ENCODE measurements around the gene MOV10L1.

Gene MOV10L1

GRCh38 chr22:50058061-50058905, 31.5 kb upstream of the MOV10L1 start, which contains the start of gene TTLL8:
Gene TTLL8 (minus strand): TSS chr22:50058298.
- Histone ChIP-seq H3K27ac (no peak within 1 kb of the TSS), H3K4me3 (ENCODE audit: low read depth, low read length) (no peak within 1 kb of the TSS), H3K36me3 (no peaks in the 10 kb centered on the region), H3K9me3 (ENCODE audit: severe bottlenecking) (no peaks in the 10 kb centered on the region), H3K27me3 (ENCODE audit: insufficient read depth, low read depth, severe bottlenecking) (no peaks in the 10 kb centered on the region)
- TF ChIP-seq CTCF (IDR thresholded peaks at IDR 0.05; ENCODE audit: low read depth, low read length) = no peak
- no peak for DNase-seq

GRCh38 chr22:50058906-50059880, 30.6 kb upstream of the MOV10L1 start:
- DNase-seq = peak; percentile 22
- H3K9me3 ChIP-seq (ENCODE audit: severe bottlenecking) = no peaks in the 10 kb centered on the region
- no peaks in the 10 kb centered on the region for H3K27me3 ChIP-seq (ENCODE audit: insufficient read depth, low read depth, severe bottlenecking)
- TF ChIP-seq CTCF (IDR thresholded peaks at IDR 0.05; ENCODE audit: low read depth, low read length) = 0 out of 2 replicates have a peak, but pooled peaks have one; percentile 1
- H3K4me3 ChIP-seq (ENCODE audit: low read depth, low read length) = no peak overlapping the region
- no peak overlapping the region for H3K27ac ChIP-seq
- no peaks in the 10 kb centered on the region for H3K36me3 ChIP-seq

- Histone ChIP-seq H3K4me3 (ENCODE audit: low read depth, low read length) (no peak overlapping the region), H3K27ac (no peak overlapping the region), H3K27me3 (ENCODE audit: insufficient read depth, low read depth, severe bottlenecking) (no peaks in the 10 kb centered on the region), H3K36me3 (no peaks in the 10 kb centered on the region), H3K9me3 (ENCODE audit: severe bottlenecking) (no peaks in the 10 kb centered on the region)
- no peak for DNase-seq
- no peak for TF ChIP-seq CTCF (IDR thresholded peaks at IDR 0.05; ENCODE audit: low read depth, low read length)
These were observed 29.9 kb upstream of the MOV10L1 start for GRCh38 chr22:50059881-50060262.

GRCh38 chr22:50060441-50061140, 29.2 kb upstream of the MOV10L1 start:
- TF ChIP-seq CTCF (IDR thresholded peaks at IDR 0.05; ENCODE audit: low read depth, low read length) = no peak
- DNase-seq = no peak
- Histone ChIP-seq H3K27ac (no peak overlapping the region), H3K36me3 (no peaks in the 10 kb centered on the region), H3K27me3 (ENCODE audit: insufficient read depth, low read depth, severe bottlenecking) (no peaks in the 10 kb centered on the region), H3K4me3 (ENCODE audit: low read depth, low read length) (no peak overlapping the region), H3K9me3 (ENCODE audit: severe bottlenecking) (no peaks in the 10 kb centered on the region)

GRCh38 chr22:50061141-50061823, 28.5 kb upstream of the MOV10L1 start:
- Histone ChIP-seq H3K27ac (no peak overlapping the region), H3K36me3 (no peaks in the 10 kb centered on the region), H3K9me3 (ENCODE audit: severe bottlenecking) (no peaks in the 10 kb centered on the region), H3K4me3 (ENCODE audit: low read depth, low read length) (no peak overlapping the region), H3K27me3 (ENCODE audit: insufficient read depth, low read depth, severe bottlenecking) (no peaks in the 10 kb centered on the region)
- TF ChIP-seq CTCF (IDR thresholded peaks at IDR 0.05; ENCODE audit: low read depth, low read length) = no peak
- DNase-seq = no peak
